A673 (cell line): ENCODE measurements around the gene MXRA8. TPM values are rescaled to one million over a fixed set of nuclear protein-coding genes. Genes with fewer than 3 reads are reported as not detected.
"Not testable (repeated sequence)": the region's sequence is repeated elsewhere in the genome, so short reads cannot be mapped to it uniquely, and the experiment has no call there.

Experiments
- BruUV-seq: library from RNA; stranded (reverse); fragments of 400-500 nt; replicated peaks from 2 replicates; lab custom pipeline; 2021; lab: Mats Ljungman, UMichigan
- CTCF ChIA-PET: fragments of 300-600 bp; sonication (Branson Sonifier 250); formaldehyde crosslinking; loops from one replicate; lab custom pipeline; 2022; ENCODE audit warnings: antibody characterized with exemption; lab: Charles Lee
- POLR2A ChIA-PET: fragments of 300-600 bp; sonication (Branson Sonifier 250); formaldehyde crosslinking; loops from one replicate; lab custom pipeline; 2022; ENCODE audit warnings: antibody characterized with exemption; ENCODE audit not compliant: low non-redundant PET; lab: Charles Lee
- DNase-seq: peaks from one replicate; pipeline ENCODE4 v3.0.0-alpha.2; 2015; ENCODE audit warnings: low spot score
- H3K27ac ChIP-seq: fragments of 200-600 bp; sonication (generic); 2 replicates; pipeline ENCODE4 v1.5.1; 2016; ENCODE audit warnings: mixed run types, low read depth, mild to moderate bottlenecking, mixed read lengths, antibody characterized with exemption, low read length; ENCODE audit not compliant: poor library complexity, severe bottlenecking
- H3K27me3 ChIP-seq: fragments of 200-600 bp; sonication (generic); replicated peaks from 2 replicates; pipeline ENCODE4 v1.6.1; 2017; ENCODE audit warnings: mixed run types, low read depth, mild to moderate bottlenecking, mixed read lengths, antibody characterized with exemption, low read length; ENCODE audit not compliant: insufficient read depth, poor library complexity
- H3K36me3 ChIP-seq: fragments of 200-600 bp; sonication (generic); 2 replicates; pipeline ENCODE4 v1.6.1; 2016; ENCODE audit warnings: mixed run types, mild to moderate bottlenecking, mixed read lengths, antibody characterized with exemption, low read length; ENCODE audit not compliant: insufficient read depth, poor library complexity, severe bottlenecking
- H3K4me1 ChIP-seq: fragments of 200-600 bp; sonication (generic); 2 replicates; pipeline ENCODE4 v1.6.1; 2017; ENCODE audit warnings: mixed run types, mild to moderate bottlenecking, mixed read lengths, antibody characterized with exemption, low read length; ENCODE audit not compliant: insufficient read depth, poor library complexity, severe bottlenecking
- H3K4me3 ChIP-seq: fragments of 200-600 bp; sonication (generic); 2 replicates; pipeline ENCODE4 v1.5.1; 2016; ENCODE audit warnings: low read depth, mixed run types, mild to moderate bottlenecking, mixed read lengths, low read length; ENCODE audit not compliant: poor library complexity, severe bottlenecking
- H3K9me3 ChIP-seq: fragments of 200-600 bp; sonication (generic); 2 replicates; pipeline ENCODE4 v1.6.1; 2016; ENCODE audit warnings: mixed run types, low read depth, mild to moderate bottlenecking, mixed read lengths, antibody characterized with exemption, low read length; ENCODE audit not compliant: poor library complexity, severe bottlenecking
- EZH2 ChIP-seq: fragments of 200-600 bp; sonication (generic); IDR thresholded peaks from 2 replicates; pipeline ENCODE4 v1.6.1; 2017; ENCODE audit warnings: borderline replicate concordance, low read depth, mild to moderate bottlenecking, mixed read lengths, antibody characterized with exemption, low read length; ENCODE audit not compliant: poor library complexity, severe bottlenecking
- intact Hi-C: fragments of 100-400 bp; cut with micrococcal nuclease; formaldehyde crosslinking; loops from one replicate; pipeline ENCODE4 v1.10.0; 2022; ENCODE audit not compliant: unreplicated experiment
- total RNA-seq: library from RNA; stranded (reverse); gene quantifications from 2 replicates; pipeline ENCODE4 v1.2.3, GENCODE V29; 2021
- TF ChIP-seq, protein P1 (sequence below): fragments of 300-800, 200-600 bp; sonication (generic); conservative IDR thresholded peaks from 2 replicates; pipeline ENCODE4 v1.5.1; 2017; ENCODE audit warnings: low read depth, mild to moderate bottlenecking, antibody characterized with exemption, low read length, moderate library complexity, mixed read lengths

Gene MXRA8
- total RNA-seq, 1 experiment from 2014 or later: 0.73 TPM

DNA sequence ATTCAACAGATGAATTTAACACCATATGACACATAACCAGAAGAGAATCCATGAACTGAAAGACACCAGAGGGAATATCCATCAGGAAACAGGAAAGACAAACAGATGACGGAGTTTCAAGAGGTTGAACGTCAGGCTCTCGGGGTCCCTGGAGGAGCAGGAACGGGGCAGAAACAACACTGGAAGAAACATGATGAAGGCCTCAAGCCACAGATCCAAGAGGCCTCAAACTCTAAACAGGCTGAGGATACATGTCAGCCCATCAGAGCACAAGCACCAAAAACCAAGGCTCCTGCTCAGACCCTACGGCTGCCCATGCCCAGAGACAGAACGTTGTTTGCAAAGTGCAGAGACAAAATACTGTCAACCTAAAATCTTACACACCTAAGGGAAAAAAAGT lies 40.9 kb downstream of the MXRA8 start:
- intact Hi-C loops: no loop called here
- no peak overlapping the region for H3K27ac ChIP-seq
- TF ChIP-seq, protein P1, sequence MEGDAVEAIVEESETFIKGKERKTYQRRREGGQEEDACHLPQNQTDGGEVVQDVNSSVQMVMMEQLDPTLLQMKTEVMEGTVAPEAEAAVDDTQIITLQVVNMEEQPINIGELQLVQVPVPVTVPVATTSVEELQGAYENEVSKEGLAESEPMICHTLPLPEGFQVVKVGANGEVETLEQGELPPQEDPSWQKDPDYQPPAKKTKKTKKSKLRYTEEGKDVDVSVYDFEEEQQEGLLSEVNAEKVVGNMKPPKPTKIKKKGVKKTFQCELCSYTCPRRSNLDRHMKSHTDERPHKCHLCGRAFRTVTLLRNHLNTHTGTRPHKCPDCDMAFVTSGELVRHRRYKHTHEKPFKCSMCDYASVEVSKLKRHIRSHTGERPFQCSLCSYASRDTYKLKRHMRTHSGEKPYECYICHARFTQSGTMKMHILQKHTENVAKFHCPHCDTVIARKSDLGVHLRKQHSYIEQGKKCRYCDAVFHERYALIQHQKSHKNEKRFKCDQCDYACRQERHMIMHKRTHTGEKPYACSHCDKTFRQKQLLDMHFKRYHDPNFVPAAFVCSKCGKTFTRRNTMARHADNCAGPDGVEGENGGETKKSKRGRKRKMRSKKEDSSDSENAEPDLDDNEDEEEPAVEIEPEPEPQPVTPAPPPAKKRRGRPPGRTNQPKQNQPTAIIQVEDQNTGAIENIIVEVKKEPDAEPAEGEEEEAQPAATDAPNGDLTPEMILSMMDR: no peak
- TF ChIP-seq EZH2: no peak
- no peaks in the 10 kb centered on the region for H3K9me3 ChIP-seq
- ChIA-PET POLR2A (no interaction called here), CTCF (no interaction called here)
- peaks cover 14% of the 10 kb centered on the region for H3K4me1 ChIP-seq
- TSS peak; percentile 59 for BruUV-seq
- DNase-seq: no peak
- peaks cover 63% of the 10 kb centered on the region for H3K36me3 ChIP-seq
- H3K27me3 ChIP-seq: no peaks in the 10 kb centered on the region
- H3K4me3 ChIP-seq: no peak overlapping the region

DNA sequence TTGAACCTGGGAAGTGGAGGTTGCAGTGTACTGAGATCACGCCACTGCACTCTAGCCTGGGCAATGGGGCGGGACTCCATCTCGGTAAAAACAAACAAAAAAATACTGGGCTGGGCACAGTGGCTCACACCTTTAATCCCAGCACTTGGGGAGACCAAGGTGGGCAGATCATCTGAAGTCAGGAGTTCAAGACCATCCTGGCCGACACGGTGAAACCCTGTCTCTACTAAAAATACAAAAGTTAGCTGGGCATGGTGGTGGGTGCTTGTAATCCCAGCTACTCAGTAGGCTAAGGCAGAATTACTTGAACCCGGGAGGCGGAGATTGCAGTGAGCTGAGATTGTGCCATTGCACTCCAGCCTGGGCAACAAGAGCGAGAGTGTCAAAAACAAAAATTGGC lies 42.2 kb downstream of the MXRA8 start:
- H3K4me3 ChIP-seq, H3K27me3 ChIP-seq, DNase-seq, CTCF ChIA-PET, H3K27ac ChIP-seq, POLR2A ChIA-PET, H3K9me3 ChIP-seq, BruUV-seq, intact Hi-C loops: not testable (repeated sequence)
- Histone ChIP-seq H3K36me3 (peaks cover 66% of the 10 kb centered on the region), H3K4me1 (peaks cover 14% of the 10 kb centered on the region)

DNA sequence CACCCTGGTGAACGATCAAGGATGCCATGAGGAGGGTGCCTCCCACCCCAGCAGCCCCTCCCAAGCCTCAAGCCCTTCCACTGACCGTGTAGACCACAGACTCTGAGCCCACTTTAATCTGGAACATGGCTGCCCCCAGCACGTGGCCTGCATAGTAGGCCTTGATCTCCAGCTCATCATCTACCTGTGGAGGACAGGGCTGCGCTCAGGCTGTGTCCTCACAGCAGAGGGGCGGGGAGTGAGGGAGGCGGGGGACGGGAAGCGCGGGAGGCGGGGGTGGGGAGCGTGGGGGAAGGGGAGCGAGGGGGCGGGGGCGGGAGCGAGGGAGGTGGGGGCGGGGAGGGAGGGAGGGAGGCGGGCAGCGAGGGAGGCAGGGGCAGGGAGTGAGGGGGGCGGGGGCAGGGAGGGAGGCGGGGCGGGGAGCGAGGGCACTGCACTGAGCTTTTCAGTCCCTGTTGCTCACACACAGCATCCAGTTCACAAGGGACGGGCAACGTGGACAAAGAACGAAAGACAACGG lies 42.9 kb downstream of the MXRA8 start:
- no TSS peak for BruUV-seq
- H3K9me3 ChIP-seq: no peaks in the 10 kb centered on the region
- no peak for DNase-seq
- POLR2A ChIA-PET: no interaction called here
- intact Hi-C loops: no loop called here
- peaks cover 14% of the 10 kb centered on the region for H3K4me1 ChIP-seq
- H3K36me3 ChIP-seq: peaks cover 66% of the 10 kb centered on the region
- no peaks in the 10 kb centered on the region for H3K27me3 ChIP-seq
- no peak for TF ChIP-seq EZH2
- TF ChIP-seq, protein P1: no peak
- H3K4me3 ChIP-seq: no peak overlapping the region
- H3K27ac ChIP-seq: peak overlapping the region; percentile 23
- CTCF ChIA-PET: no interaction called here

DNA sequence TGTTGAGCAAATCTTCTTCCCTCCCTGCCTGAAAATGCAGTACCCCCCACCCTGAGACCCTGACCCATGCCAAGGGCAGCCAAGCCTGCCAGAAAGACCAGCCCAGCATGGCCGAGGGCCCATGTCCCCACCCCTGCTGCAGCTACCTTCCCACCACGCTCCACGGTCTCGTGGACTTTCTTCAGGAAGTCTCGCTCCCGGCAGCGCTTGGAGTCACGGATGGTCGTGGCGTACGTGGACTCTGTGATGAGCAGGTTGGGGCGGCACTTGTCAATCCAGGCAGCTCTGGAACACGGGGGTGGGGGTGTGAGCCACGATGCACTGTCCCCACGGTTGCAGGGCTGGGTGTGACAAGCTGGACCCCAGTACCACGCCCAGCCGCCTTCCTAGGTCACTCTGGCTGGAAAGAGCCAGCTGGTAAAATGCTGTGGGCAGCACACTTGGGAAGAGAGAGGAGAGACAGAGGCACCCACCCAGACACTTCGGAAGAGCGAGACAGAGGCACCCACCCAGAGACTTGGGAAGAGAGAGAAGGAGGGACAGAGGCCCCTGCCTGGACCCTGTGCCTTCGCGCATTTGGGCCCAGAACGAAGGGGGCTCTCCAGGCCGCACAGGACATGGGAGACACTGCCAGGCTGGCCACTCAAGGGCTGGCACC lies 43.5 kb downstream of the MXRA8 start:
- intact Hi-C loops: no loop called here
- Histone ChIP-seq H3K9me3 (no peaks in the 10 kb centered on the region), H3K4me1 (peaks cover 17% of the 10 kb centered on the region), H3K27me3 (no peaks in the 10 kb centered on the region), H3K4me3 (no peak overlapping the region), H3K27ac (peak overlapping the region; percentile 23), H3K36me3 (peaks cover 60% of the 10 kb centered on the region)
- ChIA-PET POLR2A (no interaction called here), CTCF (no interaction called here)
- no peak for TF ChIP-seq EZH2
- TF ChIP-seq, protein P1: no peak
- BruUV-seq: no TSS peak
- no peak for DNase-seq
